ENCODE measurements around the gene HDAC4. TPM values are rescaled to one million over a fixed set of nuclear protein-coding genes. Genes with fewer than 3 reads are reported as not detected.

Gene HDAC4
- total RNA-seq, 4 donors from 2014 or later: 21.6 to 72.7 (median 35.2) TPM

- Histone ChIP-seq H3K27me3 (no peaks in the 10 kb centered on the region), H3K4me3 (no peak overlapping the region), H3K27ac (no peak overlapping the region), H3K36me3 (peaks cover 0 to 95% (median 7%) of the 10 kb centered on the region in 3 donors), H3K4me1 (no peaks in the 10 kb centered on the region), H3K9me3 (no peaks in the 10 kb centered on the region)
- 80 to 89% methylated on average over 10 to 17 of the region's 21 CpGs for WGBS, 2 donors
- intact Hi-C loops (cut with DNase I): no loop called here
- DNase-seq: no peak
- TF ChIP-seq CTCF (IDR thresholded peaks at IDR 0.05) (no peak), POLR2A (IDR thresholded peaks at IDR 0.05) (no peak)
Observed at GRCh38 chr2:239181074-239181902, 219.5 kb downstream of the HDAC4 start.

- no peaks in the 10 kb centered on the region for H3K27me3 ChIP-seq
- 93 to 96% methylated on average over 4 to 5 of the region's 14 CpGs for WGBS, 2 donors
- TF ChIP-seq CTCF (IDR thresholded peaks at IDR 0.05) (no peak), POLR2A (IDR thresholded peaks at IDR 0.05) (no peak)
- H3K4me3 ChIP-seq: no peak overlapping the region
- H3K4me1 ChIP-seq: no peaks in the 10 kb centered on the region
- no peaks in the 10 kb centered on the region for H3K9me3 ChIP-seq
- peaks cover 0 to 95% (median 5%) of the 10 kb centered on the region in 3 donors for H3K36me3 ChIP-seq
- intact Hi-C loops (cut with DNase I): no loop called here
- no peak overlapping the region for H3K27ac ChIP-seq
- DNase-seq: no peak
Observed at GRCh38 chr2:239180526-239181073, 220.2 kb downstream of the HDAC4 start.

- no peak overlapping the region for H3K27ac ChIP-seq
- no peaks in the 10 kb centered on the region for H3K9me3 ChIP-seq
- peaks cover 0 to 95% (median 7%) of the 10 kb centered on the region in 3 donors for H3K36me3 ChIP-seq
- WGBS, 2 donors: 92% methylated on average over 14 to 17 of the region's 22 CpGs
- TF ChIP-seq CTCF (IDR thresholded peaks at IDR 0.05) (no peak), POLR2A (IDR thresholded peaks at IDR 0.05) (no peak)
- H3K27me3 ChIP-seq: no peaks in the 10 kb centered on the region
- intact Hi-C loops (cut with DNase I): no loop called here
- no peak overlapping the region for H3K4me3 ChIP-seq
- no peak for DNase-seq
- H3K4me1 ChIP-seq: no peaks in the 10 kb centered on the region
Observed at GRCh38 chr2:239179851-239180371, 220.9 kb downstream of the HDAC4 start.

GRCh38 chr2:239178954-239179353, 221.9 kb downstream of the HDAC4 start:
- Histone ChIP-seq H3K27me3 (no peaks in the 10 kb centered on the region), H3K36me3 (peaks cover 0 to 98% (median 7%) of the 10 kb centered on the region in 3 donors), H3K9me3 (peaks cover 0 to 9% (median 0%) of the 10 kb centered on the region in 3 donors), H3K27ac (no peak overlapping the region), H3K4me3 (no peak overlapping the region), H3K4me1 (no peaks in the 10 kb centered on the region)
- intact Hi-C loops (cut with DNase I): no loop called here
- TF ChIP-seq POLR2A (IDR thresholded peaks at IDR 0.05) (no peak), CTCF (IDR thresholded peaks at IDR 0.05) (no peak)
- no peak for DNase-seq
- 93 to 95% methylated on average over 23 to 26 of the region's 26 CpGs for WGBS, 2 donors

- no peaks in the 10 kb centered on the region for H3K4me1 ChIP-seq
- WGBS, 2 donors: 87 to 98% methylated on average over 3 to 7 of the region's 10 CpGs
- H3K27me3 ChIP-seq: no peaks in the 10 kb centered on the region
- H3K4me3 ChIP-seq: no peak overlapping the region
- TF ChIP-seq CTCF (IDR thresholded peaks at IDR 0.05) (no peak), POLR2A (IDR thresholded peaks at IDR 0.05) (no peak)
- peaks cover 0 to 99% (median 7%) of the 10 kb centered on the region in 3 donors for H3K36me3 ChIP-seq
- intact Hi-C loops (cut with DNase I): no loop called here
- H3K9me3 ChIP-seq: peaks cover 0 to 14% (median 0%) of the 10 kb centered on the region in 3 donors
- no peak for DNase-seq
- no peak overlapping the region for H3K27ac ChIP-seq
Observed at GRCh38 chr2:239178484-239178883, 222.3 kb downstream of the HDAC4 start.
